GM12878 (cell line): ENCODE measurements around the gene LILRB3. TPM values are rescaled to one million over a fixed set of nuclear protein-coding genes. Genes with fewer than 3 reads are reported as not detected.

Experiments
- ATAC-seq: fragments of 200-7000 bp; cut with Tn5 transposase; 3 replicates; pipeline ENCODE4 v1.9.1; 2020; ENCODE audit warnings: mild to moderate bottlenecking, moderate library complexity
- BruUV-seq: library from RNA; stranded (reverse); fragments of 400-500 nt; replicated peaks from 2 replicates; lab custom pipeline; 2021; lab: Mats Ljungman, UMichigan
- CTCF ChIA-PET: fragments of 300-600 bp; sonication (Branson Sonifier 250); formaldehyde crosslinking; extraction: SDS; loops from one replicate; lab custom pipeline; 2021; ENCODE audit warnings: inconsistent platforms; lab: Yijun Ruan, JAX
- POLR2A ChIA-PET: fragments of 350-600 bp; formaldehyde crosslinking; extraction: SDS; loops from one replicate; lab custom pipeline; 2021; ENCODE audit warnings: inconsistent platforms; lab: Charles Lee
- RAD21 ChIA-PET: fragments of 300-600 bp; sonication (Branson Sonifier 250); formaldehyde crosslinking; loops from one replicate; lab custom pipeline; 2023; ENCODE audit warnings: antibody characterized with exemption; ENCODE audit not compliant: unreplicated experiment; lab: Charles Lee
- SMC1A ChIA-PET: fragments of 300-600 bp; sonication (Branson Sonifier 250); formaldehyde crosslinking; loops from one replicate; lab custom pipeline; 2023; ENCODE audit not compliant: unreplicated experiment, uncharacterized antibody; lab: Charles Lee
- DNase-seq: peaks from one replicate; pipeline ENCODE4 v3.0.0-alpha.2; 2011; ENCODE audit warnings: low read depth, low spot score
- FAIRE-seq: peaks from 3 replicates; lab custom pipeline; 2011; peaks lifted over from hg19 to GRCh38; lab: Jason Lieb, UNC
- H2AFZ ChIP-seq: 2 replicates; pipeline ENCODE4 v1.6.0; 2011; ENCODE audit warnings: low read depth, low read length, control low read depth; ENCODE audit not compliant: control insufficient read depth
- H3K27ac ChIP-seq: 2 replicates; pipeline ENCODE4 v1.5.1; 2011; ENCODE audit warnings: control low read depth; ENCODE audit not compliant: control insufficient read depth, insufficient read depth
- H3K27me3 ChIP-seq, 2 experiments: replicated peaks in 1 of 2; 2 replicates each; pipeline versions ENCODE4 v1.6.0 to v1.6.1; 2011; ENCODE audit warnings: low read length in 1 of 2; ENCODE audit not compliant: control insufficient read depth in 2 of 2, insufficient read depth in 2 of 2
- H3K36me3 ChIP-seq, 2 experiments: 2 replicates each; pipeline ENCODE4 v1.5.1; 2011; ENCODE audit warnings: low read length in 1 of 2; ENCODE audit not compliant: control insufficient read depth in 2 of 2, insufficient read depth in 2 of 2
- H3K4me1 ChIP-seq: 2 replicates; pipeline ENCODE4 v1.6.1; 2011; ENCODE audit warnings: mild to moderate bottlenecking, low read length, moderate library complexity, mixed read lengths; ENCODE audit not compliant: control insufficient read depth, insufficient read depth
- H3K4me2 ChIP-seq: 2 replicates; pipeline ENCODE4 v1.6.0; 2011; ENCODE audit warnings: control low read depth; ENCODE audit not compliant: control insufficient read depth, insufficient read depth
- H3K4me3 ChIP-seq: fragments of 200-600 bp; sonication (generic); 2 replicates; pipeline ENCODE4 v1.5.1; 2016
- H3K79me2 ChIP-seq: 2 replicates; pipeline ENCODE4 v1.6.0; 2011; ENCODE audit warnings: low read length; ENCODE audit not compliant: control insufficient read depth, insufficient read depth
- H3K9ac ChIP-seq: 2 replicates; pipeline ENCODE4 v1.8.0; 2011; ENCODE audit warnings: low read length, control low read depth, mixed read lengths; ENCODE audit not compliant: control insufficient read depth, insufficient read depth
- H3K9me3 ChIP-seq: replicated peaks from 3 replicates; pipeline ENCODE4 v1.5.1; 2011; ENCODE audit warnings: mild to moderate bottlenecking, low read length; ENCODE audit not compliant: control insufficient read depth, insufficient read depth
- H4K20me1 ChIP-seq: 2 replicates; pipeline ENCODE4 v1.6.0; 2011; ENCODE audit not compliant: control insufficient read depth, insufficient read depth
- IKZF2 ChIP-seq, 2 experiments: fragments of 450-650 bp; IDR thresholded peaks; 2 replicates each; pipeline ENCODE4 v1.6.1; 2017; ENCODE audit warnings: mild to moderate bottlenecking in 2 of 2, moderate library complexity in 2 of 2
- PAX5 ChIP-seq: IDR thresholded peaks from 2 replicates; pipeline ENCODE4 v1.6.1; 2011; ENCODE audit warnings: low read depth, low read length, borderline replicate concordance
- SMARCA5 ChIP-seq: fragments of 450-650 bp; IDR thresholded peaks from 2 replicates; pipeline ENCODE4 v1.6.1; 2017; ENCODE audit warnings: mild to moderate bottlenecking
- SMC3 ChIP-seq: IDR thresholded peaks from 2 replicates; pipeline ENCODE4 v1.6.1; 2011; ENCODE audit warnings: low read length, improper control_type of control experiment, borderline replicate concordance
- SP1 ChIP-seq: IDR thresholded peaks from one replicate; pipeline ENCODE4 v1.6.1; 2011; ENCODE audit warnings: low read depth, low read length
- YY1 ChIP-seq: IDR thresholded peaks from 2 replicates; pipeline ENCODE4 v1.6.1; 2011; ENCODE audit warnings: low read depth, mild to moderate bottlenecking, low read length
- WGBS: methylation state at CpG from one replicate; pipeline ENCODE4 v1.1.6; 2016; ENCODE audit warnings: low lambda C conversion rate; ENCODE audit not compliant: insufficient replicate concordance, insufficient coverage; ENCODE audit errors: missing lambda C conversion rate; 5-methylcytosine and 5-hydroxymethylcytosine counted together
- in situ Hi-C: fragments of 300-500 bp; cut with MboI; formaldehyde crosslinking; loops from 9 replicates; pipeline ENCODE4 v1.14.3; 2018; ENCODE audit warnings: mixed read lengths
- intact Hi-C: fragments of 100-400 bp; cut with micrococcal nuclease; formaldehyde crosslinking; loops from one replicate; pipeline ENCODE4 v1.14.2; 2022; ENCODE audit not compliant: unreplicated experiment
- polyA plus RNA-seq, 11 experiments: library from polyadenylated mRNA; depleted of rRNA in 4 of 11; unstranded in 6 of 11; stranded (reverse) in 5 of 11; fragments of >200 nt; fragmentation: Nextera tagmentation in 4 of 11; fragmentation: Illumina TruSeq in 1 of 11; extraction: Ambion mirVana in 4 of 11; extraction: Trizol in 1 of 11; gene quantifications; 1 replicate in 1 of 11; 2 replicates in 10 of 11; pipeline versions ENCODE4 v1.2.1 to v1.2.3, GENCODE V29; 2011 to 2016; ENCODE audit warnings: inconsistent platforms in 2 of 11, missing spikeins in 2 of 11, low read depth in 1 of 11
- total RNA-seq, 4 experiments: library from RNA; depleted of rRNA in 3 of 4; stranded (reverse); fragments of >200 nt in 3 of 4; fragmentation: Illumina TruSeq in 1 of 4; extraction: Trizol in 1 of 4; gene quantifications; 2 replicates each; pipeline versions ENCODE4 v1.2.1 to v1.2.3, GENCODE V29; 2013 to 2021
- TF ChIP-seq, protein P1 (sequence below): fragments of 450-650 bp; IDR thresholded peaks from 2 replicates; pipeline ENCODE4 v1.6.1; 2017; ENCODE audit warnings: mild to moderate bottlenecking
- TF ChIP-seq, protein P2 (sequence below): fragments of 450-650 bp; IDR thresholded peaks from 2 replicates; pipeline ENCODE4 v1.6.1; 2017; ENCODE audit warnings: mild to moderate bottlenecking, moderate library complexity
- TF ChIP-seq, protein P3 (sequence below), 3 experiments: IDR thresholded peaks in 2 of 3; conservative IDR thresholded peaks in 1 of 3; 2 replicates each; pipeline ENCODE4 v1.5.1; 2011; ENCODE audit warnings: low read depth in 3 of 3, low read length in 3 of 3, mild to moderate bottlenecking in 3 of 3, control low read depth in 2 of 3, moderate library complexity in 2 of 3, inconsistent platforms in 1 of 3, mixed read lengths in 1 of 3; ENCODE audit not compliant: control insufficient read depth in 2 of 3, insufficient read depth in 1 of 3; ENCODE audit errors: extremely low read depth in 1 of 3

The LILRB3 gene
- total and polyA plus RNA-seq, 10 of the 15 experiments (the other 5 are each of a cell fraction or from before 2014, with no cell fraction given), result 0.04 to 1.1 (median 0.18) TPM; not detected in 1

DNA sequence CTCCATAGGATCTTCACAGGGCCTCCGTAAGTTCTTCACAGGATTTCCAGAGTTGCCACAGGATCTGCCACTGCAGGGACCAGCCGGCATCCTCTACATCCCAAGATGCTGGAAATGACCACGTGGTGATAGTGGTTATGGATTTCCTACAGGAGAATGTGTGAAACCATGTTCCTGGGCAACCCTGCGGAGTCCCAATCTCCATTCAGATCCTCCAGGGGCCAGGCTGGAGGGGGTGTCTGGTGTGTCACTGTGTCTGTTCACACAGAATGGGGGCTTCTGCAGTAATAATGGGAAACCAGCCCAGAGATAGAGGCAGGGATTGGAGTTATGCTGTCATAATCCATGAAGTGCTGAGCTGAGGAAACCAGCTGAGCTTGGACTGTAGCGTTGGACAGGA lies 11.1 kb upstream of the LILRB3 start (continued):
- TF ChIP-seq, protein P1, sequence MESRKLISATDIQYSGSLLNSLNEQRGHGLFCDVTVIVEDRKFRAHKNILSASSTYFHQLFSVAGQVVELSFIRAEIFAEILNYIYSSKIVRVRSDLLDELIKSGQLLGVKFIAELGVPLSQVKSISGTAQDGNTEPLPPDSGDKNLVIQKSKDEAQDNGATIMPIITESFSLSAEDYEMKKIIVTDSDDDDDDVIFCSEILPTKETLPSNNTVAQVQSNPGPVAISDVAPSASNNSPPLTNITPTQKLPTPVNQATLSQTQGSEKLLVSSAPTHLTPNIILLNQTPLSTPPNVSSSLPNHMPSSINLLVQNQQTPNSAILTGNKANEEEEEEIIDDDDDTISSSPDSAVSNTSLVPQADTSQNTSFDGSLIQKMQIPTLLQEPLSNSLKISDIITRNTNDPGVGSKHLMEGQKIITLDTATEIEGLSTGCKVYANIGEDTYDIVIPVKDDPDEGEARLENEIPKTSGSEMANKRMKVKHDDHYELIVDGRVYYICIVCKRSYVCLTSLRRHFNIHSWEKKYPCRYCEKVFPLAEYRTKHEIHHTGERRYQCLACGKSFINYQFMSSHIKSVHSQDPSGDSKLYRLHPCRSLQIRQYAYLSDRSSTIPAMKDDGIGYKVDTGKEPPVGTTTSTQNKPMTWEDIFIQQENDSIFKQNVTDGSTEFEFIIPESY, result no peak
- no peak for TF ChIP-seq IKZF2 (IDR thresholded peaks at IDR 0.05)

DNA sequence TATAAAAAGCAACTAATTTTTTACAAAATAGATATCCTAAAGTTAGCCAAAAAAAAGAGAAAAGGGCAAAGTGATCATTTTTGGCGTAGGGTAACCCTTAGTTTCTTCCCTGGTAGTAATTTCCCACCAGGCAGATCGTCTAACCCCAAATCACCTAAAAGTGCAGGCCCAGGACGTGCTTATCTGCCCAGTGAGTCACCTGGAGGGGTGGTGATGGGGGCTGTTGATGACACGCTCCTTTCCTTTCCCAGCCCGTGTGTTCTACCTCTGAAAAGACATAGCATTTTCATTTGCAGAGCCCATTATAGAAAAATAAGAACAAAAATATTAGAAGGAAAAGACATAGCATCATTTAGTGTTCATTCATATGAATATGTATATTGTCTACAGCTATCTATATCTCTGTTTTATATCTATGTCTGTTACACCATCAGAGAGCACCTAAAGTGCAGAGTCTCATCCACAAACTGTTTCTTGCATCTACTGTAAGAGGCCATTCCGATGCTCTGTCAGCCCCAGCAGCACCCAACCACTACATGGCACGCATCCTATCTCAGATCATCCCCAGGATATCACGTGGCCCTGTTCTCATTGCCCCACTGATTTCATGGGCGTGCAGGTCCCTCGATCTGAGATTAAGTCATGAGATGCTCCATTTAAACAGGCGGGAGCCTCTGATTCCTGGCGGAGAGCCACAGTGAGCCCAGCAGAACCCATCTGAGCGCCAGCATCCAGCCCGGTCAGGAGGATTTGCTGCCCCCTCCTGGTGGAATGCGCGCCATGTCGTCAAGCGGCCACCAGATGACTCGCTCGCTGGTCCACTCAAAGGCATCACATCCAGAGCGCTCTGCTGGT lies 8.5 kb upstream of the LILRB3 start:
- no peaks in the 10 kb centered on the region for H3K79me2 ChIP-seq
- no peaks in the 10 kb centered on the region for H3K36me3 ChIP-seq
- DNase-seq (no peak), FAIRE-seq (peak; percentile 98), ATAC-seq (peak; percentile 100)
- no peaks in the 10 kb centered on the region for H3K4me1 ChIP-seq
- H4K20me1 ChIP-seq, result 0 out of 2 replicates have a peak, but pooled peaks cover 4% of the 10 kb centered on the region
- no peaks in the 10 kb centered on the region; the same call in 2 of the 3 replicates for H3K9me3 ChIP-seq
- H3K4me2 ChIP-seq, result no peak overlapping the region
- CTCF ChIA-PET, result interaction anchor here (0.6 to 2.4 kb wide), 9 partner anchors 8 to 71 kb away, joined by 3 to 17 read pairs (median 4); partner anchors contain the start of genes LENG1, LILRB3 and MBOAT7
- SMC1A ChIA-PET, result no interaction called here
- BruUV-seq, result no TSS peak
- in situ Hi-C loops, result loop anchor here (10.0 kb wide), 2 partner anchors 437 to 1037 kb away; partner anchors contain the start of gene ZNF665
- no peak overlapping the region for H3K9ac ChIP-seq
- no peak overlapping the region for H2AFZ ChIP-seq
- RAD21 ChIA-PET, result interaction anchor here (0.7 to 1.0 kb wide), 2 partner anchors 42 kb away, joined by 3 read pairs; partner anchors contain the start of gene MBOAT7
- no peak overlapping the region for H3K4me3 ChIP-seq
- H3K27me3 ChIP-seq, result no peaks in the 10 kb centered on the region
- POLR2A ChIA-PET, result no interaction called here
- WGBS, result 16% methylated on average over 21 of the region's 21 CpGs
- intact Hi-C loops, result loop anchor here (1.0 to 2.0 kb wide), 2 partner anchors 63 to 159 kb away; no protein-coding TSS in a partner anchor
- H3K27ac ChIP-seq, result no peak overlapping the region
- TF ChIP-seq, protein P2, sequence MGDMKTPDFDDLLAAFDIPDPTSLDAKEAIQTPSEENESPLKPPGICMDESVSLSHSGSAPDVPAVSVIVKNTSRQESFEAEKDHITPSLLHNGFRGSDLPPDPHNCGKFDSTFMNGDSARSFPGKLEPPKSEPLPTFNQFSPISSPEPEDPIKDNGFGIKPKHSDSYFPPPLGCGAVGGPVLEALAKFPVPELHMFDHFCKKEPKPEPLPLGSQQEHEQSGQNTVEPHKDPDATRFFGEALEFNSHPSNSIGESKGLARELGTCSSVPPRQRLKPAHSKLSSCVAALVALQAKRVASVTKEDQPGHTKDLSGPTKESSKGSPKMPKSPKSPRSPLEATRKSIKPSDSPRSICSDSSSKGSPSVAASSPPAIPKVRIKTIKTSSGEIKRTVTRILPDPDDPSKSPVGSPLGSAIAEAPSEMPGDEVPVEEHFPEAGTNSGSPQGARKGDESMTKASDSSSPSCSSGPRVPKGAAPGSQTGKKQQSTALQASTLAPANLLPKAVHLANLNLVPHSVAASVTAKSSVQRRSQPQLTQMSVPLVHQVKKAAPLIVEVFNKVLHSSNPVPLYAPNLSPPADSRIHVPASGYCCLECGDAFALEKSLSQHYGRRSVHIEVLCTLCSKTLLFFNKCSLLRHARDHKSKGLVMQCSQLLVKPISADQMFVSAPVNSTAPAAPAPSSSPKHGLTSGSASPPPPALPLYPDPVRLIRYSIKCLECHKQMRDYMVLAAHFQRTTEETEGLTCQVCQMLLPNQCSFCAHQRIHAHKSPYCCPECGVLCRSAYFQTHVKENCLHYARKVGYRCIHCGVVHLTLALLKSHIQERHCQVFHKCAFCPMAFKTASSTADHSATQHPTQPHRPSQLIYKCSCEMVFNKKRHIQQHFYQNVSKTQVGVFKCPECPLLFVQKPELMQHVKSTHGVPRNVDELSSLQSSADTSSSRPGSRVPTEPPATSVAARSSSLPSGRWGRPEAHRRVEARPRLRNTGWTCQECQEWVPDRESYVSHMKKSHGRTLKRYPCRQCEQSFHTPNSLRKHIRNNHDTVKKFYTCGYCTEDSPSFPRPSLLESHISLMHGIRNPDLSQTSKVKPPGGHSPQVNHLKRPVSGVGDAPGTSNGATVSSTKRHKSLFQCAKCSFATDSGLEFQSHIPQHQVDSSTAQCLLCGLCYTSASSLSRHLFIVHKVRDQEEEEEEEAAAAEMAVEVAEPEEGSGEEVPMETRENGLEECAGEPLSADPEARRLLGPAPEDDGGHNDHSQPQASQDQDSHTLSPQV, result 0 out of 2 replicates have a peak, but pooled peaks have one; percentile 47
- TF ChIP-seq YY1 (peak; percentile 78), SMC3 (peak; percentile 94), PAX5 (peak; percentile 8; the same call in 1 of the 2 replicates), SP1 (no peak), SMARCA5 (peak; percentile 78; the same call in 1 of the 2 replicates)
- TF ChIP-seq, protein P1, result peak; percentile 78; the same call in 1 of the 2 replicates
- TF ChIP-seq, protein P3, sequence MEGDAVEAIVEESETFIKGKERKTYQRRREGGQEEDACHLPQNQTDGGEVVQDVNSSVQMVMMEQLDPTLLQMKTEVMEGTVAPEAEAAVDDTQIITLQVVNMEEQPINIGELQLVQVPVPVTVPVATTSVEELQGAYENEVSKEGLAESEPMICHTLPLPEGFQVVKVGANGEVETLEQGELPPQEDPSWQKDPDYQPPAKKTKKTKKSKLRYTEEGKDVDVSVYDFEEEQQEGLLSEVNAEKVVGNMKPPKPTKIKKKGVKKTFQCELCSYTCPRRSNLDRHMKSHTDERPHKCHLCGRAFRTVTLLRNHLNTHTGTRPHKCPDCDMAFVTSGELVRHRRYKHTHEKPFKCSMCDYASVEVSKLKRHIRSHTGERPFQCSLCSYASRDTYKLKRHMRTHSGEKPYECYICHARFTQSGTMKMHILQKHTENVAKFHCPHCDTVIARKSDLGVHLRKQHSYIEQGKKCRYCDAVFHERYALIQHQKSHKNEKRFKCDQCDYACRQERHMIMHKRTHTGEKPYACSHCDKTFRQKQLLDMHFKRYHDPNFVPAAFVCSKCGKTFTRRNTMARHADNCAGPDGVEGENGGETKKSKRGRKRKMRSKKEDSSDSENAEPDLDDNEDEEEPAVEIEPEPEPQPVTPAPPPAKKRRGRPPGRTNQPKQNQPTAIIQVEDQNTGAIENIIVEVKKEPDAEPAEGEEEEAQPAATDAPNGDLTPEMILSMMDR (IDR thresholded peaks at IDR 0.05 in 2 of 3, conservative IDR thresholded peaks at IDR 0.05 in 1 of 3; ENCODE audit: control insufficient read depth in 2 of 3, extremely low read depth in 1 of 3, insufficient read depth in 1 of 3, low read depth in 3 of 3, low read length in 3 of 3), result peak; percentile 99; a peak in 5 of 6 replicates
